Glomerular visceral epithelial cell (primary cell): ENCODE results near the gene TET1.
"Not testable (repeated sequence)": the region's sequence is repeated elsewhere in the genome, so short reads cannot be mapped to it uniquely, and the experiment has no call there.

Source experiments
- DNase-seq: peaks from one replicate; pipeline ENCODE4 v3.0.0-alpha.2; 2016; ENCODE audit errors: extremely low spot score

Gene TET1

DNA sequence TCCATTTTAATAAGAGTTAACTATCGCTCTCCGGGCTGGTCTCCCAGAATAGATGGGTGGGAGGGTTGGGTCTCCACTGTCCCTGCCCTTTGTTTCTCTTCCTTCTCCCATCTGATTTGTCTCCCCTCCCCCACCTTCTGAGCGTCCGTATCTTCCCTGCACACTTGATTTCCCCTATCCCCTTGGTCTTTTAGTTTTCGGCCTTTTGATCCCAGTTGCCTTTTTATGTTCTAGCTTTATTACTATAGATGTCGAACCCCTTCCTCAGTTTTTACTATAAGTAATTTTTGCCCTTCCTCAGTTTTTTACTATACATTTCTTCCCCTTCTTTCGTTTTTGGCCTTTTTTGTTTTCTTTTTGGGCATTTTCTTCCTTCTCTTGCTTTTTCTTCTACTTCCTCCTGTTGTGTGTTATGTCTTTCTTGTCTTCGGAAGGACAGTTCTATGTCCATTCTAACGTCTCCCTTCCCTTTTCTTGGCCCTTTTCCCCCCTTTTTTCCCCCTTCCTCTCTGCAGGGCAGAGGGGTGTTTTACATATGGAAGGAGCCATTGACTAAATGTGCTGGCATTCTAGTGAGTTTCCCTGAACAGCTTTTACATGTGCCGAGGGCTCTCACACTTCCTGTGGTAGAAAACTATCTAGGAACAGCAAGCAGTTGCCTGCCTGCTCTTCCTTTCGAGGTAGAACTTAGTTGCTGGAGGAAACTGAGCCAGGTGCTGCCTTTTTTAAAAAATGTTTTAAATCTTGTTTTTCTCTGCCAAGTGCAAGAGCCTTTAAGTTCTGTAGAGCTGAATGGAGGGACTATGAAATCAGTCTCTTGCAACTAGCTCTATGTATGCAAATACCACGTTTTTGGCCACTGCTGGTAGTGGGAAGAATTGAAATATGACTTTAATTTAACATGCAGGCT lies 2.8 kb downstream of the TET1 start:
- DNase-seq: no peak

- no peak for DNase-seq
These were observed 4.6 kb downstream of the TET1 start for GRCh38 chr10:68564712-68565111.

DNA sequence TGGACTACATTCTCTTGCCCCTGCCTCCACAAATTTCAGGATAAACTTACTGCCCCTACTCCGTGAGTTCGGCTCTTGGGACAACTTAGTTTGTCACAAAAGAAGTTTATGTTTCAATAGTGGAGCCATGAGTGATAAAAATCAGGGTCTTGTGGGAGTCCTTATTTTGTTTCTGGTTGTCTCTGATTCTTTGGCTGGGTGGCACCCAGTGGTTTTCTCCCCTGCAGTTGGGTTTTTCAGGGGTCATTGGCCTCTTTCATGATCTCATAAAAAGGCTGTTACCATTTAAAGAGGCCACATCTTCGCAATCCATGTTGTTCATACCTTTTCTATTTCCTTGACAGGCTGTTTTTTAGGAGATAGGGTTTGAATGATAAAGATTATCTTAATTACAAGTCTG lies 5.5 kb downstream of the TET1 start:
- no peak for DNase-seq

GRCh38 chr10:68566351-68566750 lies 6.2 kb downstream of the TET1 start:
- DNase-seq: no peak

DNA sequence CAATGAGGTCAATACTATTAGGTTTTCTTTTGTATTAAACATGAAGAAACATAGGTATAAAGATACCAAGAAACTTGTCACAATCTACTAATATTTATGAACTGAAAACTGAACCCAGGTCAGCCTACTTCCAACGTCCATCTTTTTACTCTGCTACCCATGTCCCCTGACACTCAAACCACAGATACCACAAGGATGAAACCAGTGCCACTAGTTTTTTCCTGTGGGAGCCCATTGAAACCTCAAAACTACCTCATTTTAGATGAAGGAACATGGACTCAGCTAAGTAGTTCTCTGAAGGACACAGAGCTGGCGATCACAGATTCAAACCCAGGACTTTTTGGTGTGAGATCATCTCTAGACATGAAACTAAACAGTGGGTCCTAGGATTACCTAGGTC lies 6.8 kb downstream of the TET1 start:
- DNase-seq: no peak

GRCh38 chr10:68572151-68572550 lies 12.0 kb downstream of the TET1 start:
- no peak for DNase-seq

DNA sequence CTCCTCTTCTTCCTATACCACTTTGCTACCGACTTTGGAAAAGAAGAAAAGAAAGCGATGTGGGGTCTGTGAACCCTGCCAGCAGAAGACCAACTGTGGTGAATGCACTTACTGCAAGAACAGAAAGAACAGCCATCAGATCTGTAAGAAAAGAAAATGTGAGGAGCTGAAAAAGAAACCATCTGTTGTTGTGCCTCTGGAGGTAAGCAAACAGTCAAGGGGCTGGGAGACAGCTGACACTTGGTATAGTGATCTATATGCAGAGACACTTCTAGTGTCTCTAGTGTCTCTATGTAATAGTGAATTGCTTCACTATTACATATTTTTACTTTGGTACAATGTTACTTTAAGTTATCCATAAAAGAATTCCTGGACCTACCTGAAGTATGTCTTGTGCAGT lies 13.9 kb downstream of the TET1 start:
- DNase-seq: no peak

- DNase-seq: no peak
These were observed 16.0 kb downstream of the TET1 start for GRCh38 chr10:68576118-68576517.

DNA sequence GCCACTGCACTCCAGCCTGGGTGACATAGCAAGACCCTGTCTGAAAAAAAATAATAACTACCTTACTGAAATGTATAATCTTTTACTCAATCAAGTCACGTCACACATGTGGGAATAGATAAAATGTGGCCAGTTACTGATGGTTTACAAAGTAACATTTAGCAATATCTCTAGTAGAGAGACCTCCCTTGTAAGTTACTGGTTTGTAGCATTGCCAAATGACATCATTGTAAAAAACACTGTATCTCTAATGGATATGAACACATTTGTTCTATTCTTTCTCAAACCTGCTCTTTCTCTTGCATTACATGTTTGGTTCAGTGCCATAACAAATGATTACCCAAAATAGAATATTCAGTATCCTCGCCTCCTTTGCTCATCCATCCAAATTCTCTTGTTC lies 18.8 kb downstream of the TET1 start:
- no peak for DNase-seq

GRCh38 chr10:68584187-68584586 lies 24.1 kb downstream of the TET1 start:
- not testable (repeated sequence) for DNase-seq

DNA sequence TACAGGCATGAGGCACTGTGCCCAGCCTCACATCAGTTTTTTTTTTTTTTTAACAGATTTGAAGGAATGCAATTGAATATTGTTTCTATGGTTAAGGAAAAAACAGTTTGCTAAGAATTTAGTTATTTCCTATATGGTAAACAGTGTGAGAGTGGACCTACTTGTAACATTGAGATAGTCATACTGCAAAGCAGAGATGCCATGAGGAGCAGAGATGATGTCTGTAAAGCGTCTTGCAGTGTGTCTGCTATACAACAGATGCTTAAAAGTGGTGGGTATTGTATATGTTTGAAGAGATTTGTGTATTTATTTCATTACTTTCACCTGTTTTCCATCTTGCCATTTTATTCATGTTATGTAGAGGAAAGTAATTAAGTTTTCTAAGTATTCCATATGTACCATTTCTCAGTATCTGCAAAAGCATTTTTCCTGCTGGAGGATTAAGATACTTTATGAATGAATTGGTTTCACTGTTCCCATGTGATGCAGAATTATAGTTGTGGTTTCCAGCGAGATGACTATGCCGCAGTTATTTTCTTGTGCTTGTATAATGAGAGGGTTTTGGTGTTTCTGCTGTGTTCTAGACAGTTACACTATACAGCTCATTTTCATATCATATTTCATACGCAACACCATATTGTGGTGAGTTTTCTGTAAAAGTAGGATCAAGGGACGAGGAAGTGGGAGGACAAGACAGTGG lies 26.6 kb downstream of the TET1 start:
- DNase-seq: no peak

DNA sequence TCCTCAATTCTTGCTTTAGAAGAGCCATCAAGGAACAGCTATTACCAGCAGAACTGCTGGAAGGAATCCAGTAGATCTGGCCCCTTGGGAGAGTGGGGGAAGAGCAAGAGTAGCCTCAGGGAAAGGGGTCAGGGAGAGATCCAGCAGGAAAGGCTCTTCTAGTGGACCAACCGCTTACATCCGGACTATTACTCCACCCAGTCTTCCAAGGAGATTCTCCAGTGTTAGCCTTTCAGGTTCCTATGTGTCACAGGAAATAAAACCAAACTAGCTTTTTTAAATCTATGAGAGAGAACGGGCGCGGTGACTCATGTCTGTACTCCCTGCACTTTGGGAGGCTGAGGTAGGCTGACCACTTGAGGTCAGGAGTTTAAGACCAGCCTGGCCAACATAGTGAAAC lies 34.3 kb downstream of the TET1 start:
- peak; percentile 41 for DNase-seq

GRCh38 chr10:68595513-68595912 lies 35.4 kb downstream of the TET1 start:
- no peak for DNase-seq

- no peak for DNase-seq
These were observed 37.3 kb downstream of the TET1 start for GRCh38 chr10:68597407-68597806.

GRCh38 chr10:68598978-68599770 lies 39.0 kb downstream of the TET1 start:
- DNase-seq: peak; percentile 26

DNA sequence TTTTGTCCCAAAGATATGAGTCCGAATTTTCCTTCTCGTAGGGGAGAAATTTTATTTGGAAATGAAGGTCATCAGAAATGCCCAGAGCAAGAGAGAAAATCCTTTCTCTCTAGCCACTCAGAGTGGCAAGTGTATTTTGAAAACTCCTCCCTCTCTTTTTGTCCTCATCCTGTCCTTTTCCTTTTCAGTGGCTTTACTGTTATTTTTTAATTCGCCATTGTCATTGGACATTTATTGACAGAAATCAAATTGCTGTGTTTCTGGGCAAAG lies 39.6 kb downstream of the TET1 start:
- no peak for DNase-seq

- DNase-seq: peak; percentile 77
These were observed 40.1 kb downstream of the TET1 start for GRCh38 chr10:68600041-68600778.

DNA sequence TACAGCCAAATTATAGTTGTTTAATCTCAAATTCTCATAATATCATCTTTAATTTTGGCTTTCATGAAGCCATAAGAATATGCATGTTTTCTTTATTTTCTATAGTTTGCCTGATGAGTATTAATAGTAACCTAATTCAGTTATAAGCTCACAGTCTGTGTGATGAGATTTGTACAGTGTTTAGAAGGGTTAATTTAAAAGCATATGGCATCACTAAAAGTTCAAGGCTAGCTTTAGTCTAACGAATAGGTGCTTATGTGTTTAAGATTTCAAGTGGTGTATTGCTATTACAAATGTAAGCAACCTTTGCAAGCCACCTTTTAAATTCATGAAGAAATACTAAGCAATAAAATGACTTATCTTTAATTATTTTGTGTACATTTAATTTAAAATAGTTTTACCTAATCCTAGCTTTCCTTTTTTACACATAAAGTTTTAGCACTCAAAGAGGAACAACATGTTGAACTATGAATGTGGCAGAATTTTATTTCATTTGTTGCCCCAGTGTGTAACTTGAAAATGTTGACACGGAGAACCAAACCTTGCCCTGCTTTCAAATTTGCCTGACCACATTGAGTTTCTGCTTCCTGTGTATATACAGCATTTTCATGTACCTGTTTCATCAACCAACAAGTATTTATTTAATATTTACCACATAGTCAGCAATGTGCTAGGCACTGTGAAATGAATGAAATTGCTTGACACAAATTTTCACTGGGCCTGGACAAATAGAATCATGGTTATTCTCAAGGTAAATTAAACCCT lies 41.5 kb downstream of the TET1 start:
- no peak for DNase-seq

GRCh38 chr10:68602434-68602833 lies 42.3 kb downstream of the TET1 start:
- DNase-seq: no peak

DNA sequence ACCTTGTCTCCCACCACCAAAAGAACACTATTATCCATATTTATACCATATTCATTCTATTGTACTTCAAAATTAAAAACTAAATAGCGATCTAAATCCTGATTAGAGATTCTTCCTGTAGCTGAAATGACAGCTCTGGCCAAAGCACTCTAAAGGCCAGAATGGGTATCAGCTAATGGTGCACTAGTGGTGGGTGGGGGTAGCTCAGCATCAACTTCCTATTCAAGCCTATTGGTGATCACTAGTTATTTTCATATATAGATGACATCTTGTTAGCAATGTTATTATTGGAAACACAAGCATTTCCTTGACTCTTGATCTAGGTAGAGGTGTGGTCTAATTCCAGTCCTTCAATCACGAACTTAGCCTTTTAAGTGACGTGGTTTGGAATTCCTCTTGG lies 43.6 kb downstream of the TET1 start:
- DNase-seq: no peak

DNA sequence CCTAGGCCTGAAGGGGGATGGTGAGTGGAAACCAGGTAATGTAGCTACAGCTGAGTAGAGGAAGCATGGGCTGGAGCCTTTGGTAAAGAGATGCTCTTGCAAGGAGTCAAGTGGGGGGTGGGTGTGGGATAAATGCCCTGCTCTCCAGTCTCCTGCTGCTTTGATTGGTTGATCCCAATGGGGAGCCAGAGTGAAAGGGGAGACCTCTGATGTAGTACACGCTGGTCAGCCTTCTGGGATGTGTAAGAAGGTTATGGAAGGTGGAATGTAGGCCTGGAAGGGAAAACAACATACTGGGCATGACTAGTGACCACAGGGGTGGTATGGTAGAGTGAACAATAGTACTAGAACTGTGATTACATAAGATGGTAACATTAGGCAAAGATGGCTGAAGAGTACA lies 44.3 kb downstream of the TET1 start:
- DNase-seq: peak; percentile 5
